Erythroblast (primary cell): ENCODE measurements around the gene FAM98C.

ENCODE experiments used
- DNase-seq, 2 experiments: peaks; one replicate each; lab custom pipeline; 2025; lab: John Stamatoyannopoulos, UW
- GATA1 ChIP-seq: IDR thresholded peaks from 2 replicates; pipeline ENCODE4 v1.6.1; 2011; ENCODE audit warnings: low read depth, mild to moderate bottlenecking, control low read depth, low read length, moderate library complexity
- POLR2A ChIP-seq: IDR thresholded peaks from 2 replicates; pipeline ENCODE4 v1.6.1; 2011; ENCODE audit warnings: mild to moderate bottlenecking, low read length

FAM98C gene

DNA sequence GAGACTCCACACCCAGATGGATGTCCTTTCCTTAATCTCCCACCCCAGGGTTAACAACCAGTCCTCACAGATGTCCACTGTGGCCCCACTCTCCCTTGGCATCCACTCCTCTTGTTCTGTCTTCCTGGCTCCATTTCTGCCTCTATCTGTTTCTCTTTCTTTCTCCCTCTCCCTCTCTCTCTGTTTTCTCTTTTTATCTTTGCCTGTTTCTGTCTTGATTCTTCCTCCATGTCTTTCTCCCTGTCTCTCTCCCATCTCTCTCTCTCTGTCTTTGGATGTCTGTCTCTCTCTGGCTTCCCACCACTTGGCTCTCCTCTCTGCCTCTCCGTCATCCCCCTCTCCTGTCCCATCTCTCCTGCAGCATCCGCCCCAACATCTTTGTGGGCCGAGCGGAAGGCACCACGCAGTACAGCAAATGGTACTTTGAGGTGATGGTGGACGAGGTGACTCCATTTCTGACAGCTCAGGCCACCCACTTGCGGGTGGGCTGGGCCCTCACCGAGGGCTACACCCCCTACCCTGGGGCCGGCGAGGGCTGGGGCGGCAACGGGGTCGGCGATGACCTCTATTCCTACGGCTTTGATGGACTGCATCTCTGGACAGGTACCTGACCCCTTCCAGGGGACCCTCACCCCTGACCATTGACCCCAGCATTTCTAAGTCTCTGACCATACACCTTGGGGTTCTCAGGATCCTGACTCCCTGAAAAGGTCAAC, 55.0 kb downstream of the FAM98C start:
- TF ChIP-seq GATA1 (no peak), POLR2A (no peak)
- no peak for DNase-seq
